H9 (cell line): Measurements from ENCODE around the gene SLC23A2. TPM values are rescaled to one million over a fixed set of nuclear protein-coding genes. Genes with fewer than 3 reads are reported as not detected.

ENCODE experiments used
- DNase-seq: peaks from one replicate; pipeline ENCODE4 v3.0.0-alpha.2; 2017
- H2AFZ ChIP-seq: one replicate; pipeline ENCODE4 v1.6.1; 2013; ENCODE audit warnings: mild to moderate bottlenecking, low read length, control low read depth, moderate library complexity
- H2AK5ac ChIP-seq: 2 replicates; pipeline ENCODE4 v1.6.1; 2013; ENCODE audit warnings: low read length, control low read depth, mixed read lengths; ENCODE audit not compliant: insufficient read length
- H2BK120ac ChIP-seq: one replicate; pipeline ENCODE4 v1.6.1; 2013; ENCODE audit warnings: low read depth, mild to moderate bottlenecking, low read length, control low read depth, inconsistent platforms; ENCODE audit not compliant: poor library complexity, severe bottlenecking
- H2BK12ac ChIP-seq: 2 replicates; pipeline ENCODE4 v1.6.1; 2013; ENCODE audit warnings: low read length, control low read depth, mixed read lengths, low read depth; ENCODE audit not compliant: insufficient read length
- H2BK15ac ChIP-seq: 2 replicates; pipeline ENCODE4 v1.6.1; 2013; ENCODE audit warnings: low read depth, low read length, control low read depth
- H2BK20ac ChIP-seq: one replicate; pipeline ENCODE4 v1.6.1; 2013; ENCODE audit warnings: low read depth, mild to moderate bottlenecking, low read length, control low read depth, inconsistent platforms; ENCODE audit not compliant: poor library complexity, severe bottlenecking
- H2BK5ac ChIP-seq: 2 replicates; pipeline ENCODE4 v1.6.1; 2013; ENCODE audit warnings: low read length, control low read depth, mixed read lengths; ENCODE audit not compliant: insufficient read length
- H3K14ac ChIP-seq: 2 replicates; pipeline ENCODE4 v1.6.1; 2013; ENCODE audit warnings: low read length, control low read depth; ENCODE audit not compliant: insufficient read depth
- H3K18ac ChIP-seq: 2 replicates; pipeline ENCODE4 v1.6.1; 2013; ENCODE audit warnings: low read depth, mild to moderate bottlenecking, mixed read lengths, low read length, control low read depth; ENCODE audit not compliant: insufficient read length
- H3K23ac ChIP-seq: 2 replicates; pipeline ENCODE4 v1.6.1; 2013; ENCODE audit warnings: low read length, control low read depth, mixed read lengths, low read depth; ENCODE audit not compliant: insufficient read length
- H3K23me2 ChIP-seq: 2 replicates; pipeline ENCODE4 v1.6.1; 2013; ENCODE audit warnings: low read depth, mild to moderate bottlenecking, mixed read lengths, low read length, control low read depth; ENCODE audit not compliant: insufficient read length, poor library complexity, severe bottlenecking
- H3K27ac ChIP-seq: 2 replicates; pipeline ENCODE4 v1.5.1; 2013; ENCODE audit warnings: low read length, control low read depth, mixed read lengths, low read depth; ENCODE audit not compliant: insufficient read length
- H3K27me3 ChIP-seq: 2 replicates; pipeline ENCODE4 v1.6.1; 2013; ENCODE audit warnings: low read length, control low read depth, inconsistent platforms; ENCODE audit not compliant: insufficient read depth
- H3K4ac ChIP-seq: 2 replicates; pipeline ENCODE4 v1.6.1; 2013; ENCODE audit warnings: low read depth, mild to moderate bottlenecking, control low read depth, inconsistent platforms, low read length, moderate library complexity
- H3K4me1 ChIP-seq: 2 replicates; pipeline ENCODE4 v1.6.1; 2013; ENCODE audit warnings: low read length, control low read depth, inconsistent platforms; ENCODE audit not compliant: insufficient read depth
- H3K4me2 ChIP-seq: 2 replicates; pipeline ENCODE4 v1.6.1; 2013; ENCODE audit warnings: low read length, control low read depth, mixed read lengths; ENCODE audit not compliant: insufficient read length, insufficient read depth
- H3K56ac ChIP-seq: 2 replicates; pipeline ENCODE4 v1.6.1; 2013; ENCODE audit warnings: low read depth, mild to moderate bottlenecking, mixed read lengths, low read length, control low read depth; ENCODE audit not compliant: insufficient read length
- H3K79me1 ChIP-seq: 2 replicates; pipeline ENCODE4 v1.6.1; 2013; ENCODE audit warnings: low read depth, mild to moderate bottlenecking, moderate library complexity, low read length, control low read depth, inconsistent platforms; ENCODE audit not compliant: insufficient read depth, poor library complexity, severe bottlenecking
- H3K79me2 ChIP-seq: 2 replicates; pipeline ENCODE4 v1.6.1; 2013; ENCODE audit warnings: low read length, control low read depth, inconsistent platforms; ENCODE audit not compliant: insufficient read depth
- H3K9ac ChIP-seq: 2 replicates; pipeline ENCODE4 v1.6.1; 2013; ENCODE audit warnings: low read length, control low read depth, mixed read lengths; ENCODE audit not compliant: insufficient read length; ENCODE audit errors: extremely low read depth
- H3K9me3 ChIP-seq: one replicate; pipeline ENCODE4 v1.6.1; 2013; ENCODE audit warnings: low read depth, low read length, inconsistent platforms; ENCODE audit not compliant: control insufficient read depth
- H3T11ph ChIP-seq: one replicate; pipeline ENCODE4 v1.6.1; 2013; ENCODE audit warnings: mild to moderate bottlenecking, low read length, control low read depth, inconsistent platforms
- H4K20me1 ChIP-seq: one replicate; pipeline ENCODE4 v1.6.1; 2013; ENCODE audit not compliant: control insufficient read depth, insufficient read length, insufficient read depth
- H4K5ac ChIP-seq: 2 replicates; pipeline ENCODE4 v1.6.1; 2013; ENCODE audit warnings: low read depth, mild to moderate bottlenecking, mixed read lengths, low read length, control low read depth; ENCODE audit not compliant: insufficient read length
- H4K8ac ChIP-seq: replicated peaks from 2 replicates; pipeline ENCODE4 v1.6.1; 2013; ENCODE audit warnings: low read length, control low read depth, mixed read lengths, low read depth; ENCODE audit not compliant: insufficient read length
- H4K91ac ChIP-seq: 2 replicates; pipeline ENCODE4 v1.6.1; 2013; ENCODE audit warnings: low read depth, mild to moderate bottlenecking, moderate library complexity, mixed read lengths, low read length, control low read depth; ENCODE audit not compliant: insufficient read length
- H3K27ac Mint-ChIP-seq, 3 experiments: 2 replicates in 2 of 3; 3 replicates in 1 of 3; pipeline ENCODE4 v1.8.0; 2020 to 2021; ENCODE audit warnings: mixed read lengths in 3 of 3, mild to moderate bottlenecking in 1 of 3, moderate library complexity in 1 of 3
- H3K27me3 Mint-ChIP-seq: 2 replicates; pipeline ENCODE4 v1.8.0; 2021; ENCODE audit warnings: low read depth, mild to moderate bottlenecking, moderate library complexity, mixed read lengths
- H3K36me3 Mint-ChIP-seq, 3 experiments: 2 replicates in 2 of 3; 3 replicates in 1 of 3; pipeline ENCODE4 v1.8.0; 2020 to 2021; ENCODE audit warnings: low read depth in 3 of 3, mixed read lengths in 3 of 3; ENCODE audit not compliant: insufficient read depth in 1 of 3
- H3K4me1 Mint-ChIP-seq, 2 experiments: 2 replicates each; pipeline ENCODE4 v1.8.0; 2020; ENCODE audit warnings: mixed read lengths in 2 of 2
- H3K4me3 Mint-ChIP-seq, 2 experiments: 2 replicates in 1 of 2; 3 replicates in 1 of 2; pipeline ENCODE4 v1.8.0; 2020 to 2021; ENCODE audit warnings: mild to moderate bottlenecking in 2 of 2, mixed read lengths in 2 of 2, moderate library complexity in 1 of 2
- H3K9me3 Mint-ChIP-seq, 2 experiments: 2 replicates in 1 of 2; 3 replicates in 1 of 2; pipeline ENCODE4 v1.8.0; 2020; ENCODE audit warnings: mild to moderate bottlenecking in 2 of 2, mixed read lengths in 2 of 2, moderate library complexity in 1 of 2
- WGBS: extraction: QIAGEN DNeasy Blood & Tissue Kit; methylation state at CpG from one replicate; pipeline ENCODE4 v1.1.7; 2013; ENCODE audit warnings: missing lambda C conversion rate, low lambda C conversion rate, mixed read lengths; ENCODE audit not compliant: insufficient read length; ENCODE audit errors: extremely low coverage; 5-methylcytosine and 5-hydroxymethylcytosine counted together
- total RNA-seq: library from RNA; stranded (reverse); gene quantifications from 2 replicates; pipeline ENCODE4 v1.2.1, GENCODE V29; 2021
- TF ChIP-seq, protein P1 (sequence below): fragments of 200-600 bp; sonication (generic); conservative IDR thresholded peaks from 3 replicates; pipeline ENCODE4 v1.8.0; 2021; ENCODE audit warnings: antibody characterized with exemption, mild to moderate bottlenecking

Gene SLC23A2
- total RNA-seq, 1 experiment from 2014 or later = 16.5 TPM

GRCh38 chr20:4848041-4848440, 153.3 kb downstream of the SLC23A2 start:
- Histone ChIP-seq H3K79me1 (no peaks in the 10 kb centered on the region), H3K9me3 (no peaks in the 10 kb centered on the region), H3T11ph (no peak overlapping the region), H3K9ac (no peak overlapping the region), H3K23me2 (no peaks in the 10 kb centered on the region), H3K14ac (no peak overlapping the region), H3K4me2 (no peak overlapping the region), H2AFZ (no peak overlapping the region), H3K79me2 (no peaks in the 10 kb centered on the region), H2BK5ac (no peak overlapping the region), H3K4ac (no peak overlapping the region), H3K56ac (no peak overlapping the region), H2AK5ac (no peak overlapping the region), H4K20me1 (no peaks in the 10 kb centered on the region), H3K4me1 (no peaks in the 10 kb centered on the region), H4K5ac (no peak overlapping the region), H2BK120ac (no peak overlapping the region), H3K27me3 (no peaks in the 10 kb centered on the region), H3K27ac (no peak overlapping the region), H2BK15ac (no peak overlapping the region), H3K18ac (no peak overlapping the region), H3K23ac (no peak overlapping the region), H4K8ac (no peak overlapping the region), H2BK20ac (no peak overlapping the region), H4K91ac (no peak overlapping the region), H2BK12ac (no peak overlapping the region)
- H3K27ac Mint-ChIP-seq = no peak overlapping the region; a peak in 1 of 7 replicates
- H3K9me3 Mint-ChIP-seq = peaks cover 3 to 4% of the 10 kb centered on the region in 2 experiments; a peak in 2 of 5 replicates
- H3K27me3 Mint-ChIP-seq = no peaks in the 10 kb centered on the region; the same call in 1 of the 2 replicates
- H3K36me3 Mint-ChIP-seq = no peaks in the 10 kb centered on the region
- WGBS = no CpG with 5 or more reads among the region's 7 CpGs
- no peak overlapping the region for H3K4me3 Mint-ChIP-seq
- TF ChIP-seq, protein P1, sequence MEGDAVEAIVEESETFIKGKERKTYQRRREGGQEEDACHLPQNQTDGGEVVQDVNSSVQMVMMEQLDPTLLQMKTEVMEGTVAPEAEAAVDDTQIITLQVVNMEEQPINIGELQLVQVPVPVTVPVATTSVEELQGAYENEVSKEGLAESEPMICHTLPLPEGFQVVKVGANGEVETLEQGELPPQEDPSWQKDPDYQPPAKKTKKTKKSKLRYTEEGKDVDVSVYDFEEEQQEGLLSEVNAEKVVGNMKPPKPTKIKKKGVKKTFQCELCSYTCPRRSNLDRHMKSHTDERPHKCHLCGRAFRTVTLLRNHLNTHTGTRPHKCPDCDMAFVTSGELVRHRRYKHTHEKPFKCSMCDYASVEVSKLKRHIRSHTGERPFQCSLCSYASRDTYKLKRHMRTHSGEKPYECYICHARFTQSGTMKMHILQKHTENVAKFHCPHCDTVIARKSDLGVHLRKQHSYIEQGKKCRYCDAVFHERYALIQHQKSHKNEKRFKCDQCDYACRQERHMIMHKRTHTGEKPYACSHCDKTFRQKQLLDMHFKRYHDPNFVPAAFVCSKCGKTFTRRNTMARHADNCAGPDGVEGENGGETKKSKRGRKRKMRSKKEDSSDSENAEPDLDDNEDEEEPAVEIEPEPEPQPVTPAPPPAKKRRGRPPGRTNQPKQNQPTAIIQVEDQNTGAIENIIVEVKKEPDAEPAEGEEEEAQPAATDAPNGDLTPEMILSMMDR = no peak
- H3K4me1 Mint-ChIP-seq = no peaks in the 10 kb centered on the region
- no peak for DNase-seq
